Measurements from ENCODE around the gene GJB5. TPM values are rescaled to one million over a fixed set of nuclear protein-coding genes. Genes with fewer than 3 reads are reported as not detected.

Gene GJB5
- total and polyA plus RNA-seq, 10 of the 15 experiments (the other 5 are each of a cell fraction or from before 2014, with no cell fraction given): not detected

Other genes starting within 250 kb of the GJB5 start
- not detected in 2 replicates for gene GJB4, start 4.7 kb downstream of the GJB5 start, total RNA-seq (2014; rRNA removed)
- gene GJB4, start 4.7 kb downstream of the GJB5 start, total RNA-seq (2014; rRNA removed; fragmentation: Illumina TruSeq; extraction: Trizol): not detected in 2 replicates
- not detected in 2 replicates for gene GJB4, start 4.7 kb downstream of the GJB5 start, total RNA-seq (2021)
- not detected in 2 replicates for gene GJB4, start 4.7 kb downstream of the GJB5 start, polyA plus RNA-seq (2011; rRNA removed)
- gene GJB4, start 4.7 kb downstream of the GJB5 start, polyA plus RNA-seq (2014; fragmentation: Illumina TruSeq; extraction: Trizol): not detected in 2 replicates
- not detected for gene GJB4, start 4.7 kb downstream of the GJB5 start, polyA plus RNA-seq (2014; fragmentation: Nextera tagmentation; extraction: Ambion mirVana)
- not detected in 2 replicates for gene GJB4, start 4.7 kb downstream of the GJB5 start, polyA plus RNA-seq (2014; rRNA removed)
- gene GJB4, start 4.7 kb downstream of the GJB5 start, polyA plus RNA-seq (2016; fragmentation: Nextera tagmentation; extraction: Ambion mirVana): not detected
- not detected in 2 replicates for gene GJB3, start 26.2 kb downstream of the GJB5 start, total RNA-seq (2014; rRNA removed)
- not detected in 2 replicates for gene GJB3, start 26.2 kb downstream of the GJB5 start, total RNA-seq (2014; rRNA removed; fragmentation: Illumina TruSeq; extraction: Trizol)
- gene GJB3, start 26.2 kb downstream of the GJB5 start, total RNA-seq (2021): not detected in 2 replicates
- gene GJB3, start 26.2 kb downstream of the GJB5 start, polyA plus RNA-seq (2011; rRNA removed): not detected in 2 replicates
- gene GJB3, start 26.2 kb downstream of the GJB5 start, polyA plus RNA-seq (2014; fragmentation: Illumina TruSeq; extraction: Trizol): not detected in 2 replicates
- not detected for gene GJB3, start 26.2 kb downstream of the GJB5 start, polyA plus RNA-seq (2014; fragmentation: Nextera tagmentation; extraction: Ambion mirVana)
- not detected in 2 replicates for gene GJB3, start 26.2 kb downstream of the GJB5 start, polyA plus RNA-seq (2014; rRNA removed)
- gene GJB3, start 26.2 kb downstream of the GJB5 start, polyA plus RNA-seq (2016; fragmentation: Nextera tagmentation; extraction: Ambion mirVana): not detected
- 0.11 TPM in 1 of 2 replicates, not detected in the other for gene GJA4, start 38.0 kb downstream of the GJB5 start, total RNA-seq (2014; rRNA removed)
- gene GJA4, start 38.0 kb downstream of the GJB5 start, total RNA-seq (2014; rRNA removed; fragmentation: Illumina TruSeq; extraction: Trizol): 0.14 TPM in 1 of 2 replicates, not detected in the other
- 0.13 and 0.18 TPM in 2 replicates for gene GJA4, start 38.0 kb downstream of the GJB5 start, total RNA-seq (2021)
- not detected in 2 replicates for gene GJA4, start 38.0 kb downstream of the GJB5 start, polyA plus RNA-seq (2011; rRNA removed)
- gene GJA4, start 38.0 kb downstream of the GJB5 start, polyA plus RNA-seq (2014; fragmentation: Illumina TruSeq; extraction: Trizol): 0.09 TPM in 1 of 2 replicates, not detected in the other
- gene GJA4, start 38.0 kb downstream of the GJB5 start, polyA plus RNA-seq (2014; fragmentation: Nextera tagmentation; extraction: Ambion mirVana): not detected
- gene GJA4, start 38.0 kb downstream of the GJB5 start, polyA plus RNA-seq (2014; rRNA removed): 0.19 TPM in 1 of 2 replicates, not detected in the other
- gene GJA4, start 38.0 kb downstream of the GJB5 start, polyA plus RNA-seq (2016; fragmentation: Nextera tagmentation; extraction: Ambion mirVana): not detected
- 39.4 and 41.0 TPM in 2 replicates for gene SMIM12, start 104.7 kb downstream of the GJB5 start, total RNA-seq (2014; rRNA removed)
- 37.1 and 38.7 TPM in 2 replicates for gene SMIM12, start 104.7 kb downstream of the GJB5 start, total RNA-seq (2014; rRNA removed; fragmentation: Illumina TruSeq; extraction: Trizol)
- gene SMIM12, start 104.7 kb downstream of the GJB5 start, total RNA-seq (2021): 42.4 and 45.6 TPM in 2 replicates
- gene SMIM12, start 104.7 kb downstream of the GJB5 start, polyA plus RNA-seq (2011; rRNA removed): 24.2 and 39.2 TPM in 2 replicates
- gene SMIM12, start 104.7 kb downstream of the GJB5 start, polyA plus RNA-seq (2014; fragmentation: Illumina TruSeq; extraction: Trizol): 45.5 and 55.9 TPM in 2 replicates
- 10 to 100 TPM; 26.1 to 42.9 TPM for gene SMIM12, start 104.7 kb downstream of the GJB5 start, polyA plus RNA-seq (2014; fragmentation: Nextera tagmentation; extraction: Ambion mirVana)
- gene SMIM12, start 104.7 kb downstream of the GJB5 start, polyA plus RNA-seq (2014; rRNA removed): 45.3 and 48.9 TPM in 2 replicates
- 10 to 100 TPM; 64.0 to 81.5 TPM for gene SMIM12, start 104.7 kb downstream of the GJB5 start, polyA plus RNA-seq (2016; fragmentation: Nextera tagmentation; extraction: Ambion mirVana)
- gene DLGAP3, start 174.6 kb downstream of the GJB5 start, total RNA-seq (2014; rRNA removed): 0.05 and 0.11 TPM in 2 replicates
- 0.04 TPM in 1 of 2 replicates, not detected in the other for gene DLGAP3, start 174.6 kb downstream of the GJB5 start, total RNA-seq (2014; rRNA removed; fragmentation: Illumina TruSeq; extraction: Trizol)
- gene DLGAP3, start 174.6 kb downstream of the GJB5 start, total RNA-seq (2021): 0.15 and 0.21 TPM in 2 replicates
- gene DLGAP3, start 174.6 kb downstream of the GJB5 start, polyA plus RNA-seq (2011; rRNA removed): 0.03 TPM in 1 of 2 replicates, not detected in the other
- not detected in 2 replicates for gene DLGAP3, start 174.6 kb downstream of the GJB5 start, polyA plus RNA-seq (2014; fragmentation: Illumina TruSeq; extraction: Trizol)
- not detected for gene DLGAP3, start 174.6 kb downstream of the GJB5 start, polyA plus RNA-seq (2014; fragmentation: Nextera tagmentation; extraction: Ambion mirVana)
- gene DLGAP3, start 174.6 kb downstream of the GJB5 start, polyA plus RNA-seq (2014; rRNA removed): 0.12 and 0.16 TPM in 2 replicates
- under 1 TPM in 1 of 2 experiments, not detected in 1; 0.05 TPM for gene DLGAP3, start 174.6 kb downstream of the GJB5 start, polyA plus RNA-seq (2016; fragmentation: Nextera tagmentation; extraction: Ambion mirVana)
- gene TMEM35B, start 230.3 kb downstream of the GJB5 start, total RNA-seq (2014; rRNA removed): 21.7 and 22.9 TPM in 2 replicates
- 14.1 and 14.8 TPM in 2 replicates for gene TMEM35B, start 230.3 kb downstream of the GJB5 start, total RNA-seq (2014; rRNA removed; fragmentation: Illumina TruSeq; extraction: Trizol)
- 15.2 and 18.8 TPM in 2 replicates for gene TMEM35B, start 230.3 kb downstream of the GJB5 start, total RNA-seq (2021)
- gene TMEM35B, start 230.3 kb downstream of the GJB5 start, polyA plus RNA-seq (2011; rRNA removed): 38.4 and 43.8 TPM in 2 replicates
- gene TMEM35B, start 230.3 kb downstream of the GJB5 start, polyA plus RNA-seq (2014; fragmentation: Illumina TruSeq; extraction: Trizol): 17.3 TPM in 2 replicates
- gene TMEM35B, start 230.3 kb downstream of the GJB5 start, polyA plus RNA-seq (2014; fragmentation: Nextera tagmentation; extraction: Ambion mirVana): 100 to 1,000 TPM; 118 to 138 TPM
- 19.0 and 21.0 TPM in 2 replicates for gene TMEM35B, start 230.3 kb downstream of the GJB5 start, polyA plus RNA-seq (2014; rRNA removed)
- gene TMEM35B, start 230.3 kb downstream of the GJB5 start, polyA plus RNA-seq (2016; fragmentation: Nextera tagmentation; extraction: Ambion mirVana): 10 to 100 TPM; 66.6 to 71.0 TPM

Measured in GM12878 (cell line).